Gastroesophageal sphincter (tissue), 4 donors: ENCODE measurements around the gene QRSL1. TPM values are rescaled to one million over a fixed set of nuclear protein-coding genes. Genes with fewer than 3 reads are reported as not detected.

Experiments
- ATAC-seq: fragments of 150-250 bp; one replicate; pipeline ENCODE4 v1.9.1; 2016; ENCODE audit warnings: mild to moderate bottlenecking, moderate library complexity
- H3K27ac ChIP-seq, 4 donors: fragments of 200-600 bp; sonication (generic) in 3 of 4; 1 replicate in 3 of 4; 2 replicates in 1 of 4; pipeline ENCODE4 v1.5.1; 2016 to 2019
- H3K27me3 ChIP-seq: fragments of 200-600 bp; sonication (generic); one replicate; pipeline ENCODE4 v1.5.1; 2019
- H3K36me3 ChIP-seq, 2 donors: fragments of 200-600 bp; sonication (generic); one replicate each; pipeline ENCODE4 v1.5.1; 2019; ENCODE audit warnings: control low read depth in 1 of 2
- H3K4me1 ChIP-seq, 3 donors: fragments of 200-600 bp; sonication (generic); 1 replicate in 2 of 3; 2 replicates in 1 of 3; pipeline ENCODE4 v1.5.1; 2016 to 2019; ENCODE audit warnings: control low read depth in 2 of 3
- H3K4me3 ChIP-seq, 2 donors: fragments of 200-600 bp; sonication (generic); one replicate each; pipeline ENCODE4 v1.5.1; 2019; ENCODE audit warnings: mild to moderate bottlenecking in 1 of 2, moderate library complexity in 1 of 2
- H3K9me3 ChIP-seq, 3 donors: fragments of 200-600 bp; sonication (generic); one replicate each; pipeline ENCODE4 v1.5.1; 2017 to 2019; ENCODE audit warnings: control low read depth in 2 of 3
- EP300 ChIP-seq: sonication (generic); formaldehyde crosslinking; IDR thresholded peaks from one replicate; pipeline ENCODE4 v1.6.1; 2017; ENCODE audit warnings: antibody characterized with exemption, mild to moderate bottlenecking
- POLR2A ChIP-seq, 2 donors: fragments of 450-650 bp; IDR thresholded peaks; one replicate each; pipeline ENCODE4 v1.6.1; 2017; ENCODE audit warnings: antibody characterized with exemption in 2 of 2, mild to moderate bottlenecking in 2 of 2, moderate library complexity in 1 of 2
- POLR2AphosphoS5 ChIP-seq: sonication (generic); formaldehyde crosslinking; IDR thresholded peaks from one replicate; pipeline ENCODE4 v1.6.1; 2017; ENCODE audit warnings: antibody characterized with exemption
- WGBS, 2 donors: methylation state at CpG; one replicate each; pipeline ENCODE4 v1.1.5; 2018; ENCODE audit warnings: low coverage in 1 of 2; 5-methylcytosine and 5-hydroxymethylcytosine counted together
- total RNA-seq, 4 donors: library from RNA; depleted of rRNA; stranded (reverse); fragments of >200 nt; gene quantifications; one replicate each; pipeline ENCODE4 v1.1.0, GENCODE V29; 2016
- TF ChIP-seq, protein P1 (sequence below), 4 experiments: fragments of 200-600 bp in 2 of 4; fragments of 450-650 bp in 2 of 4; sonication (generic) in 1 of 4; IDR thresholded peaks; one replicate each; pipeline ENCODE4 v1.5.1; 2017 to 2019; ENCODE audit warnings: antibody characterized with exemption in 4 of 4, mild to moderate bottlenecking in 2 of 4, moderate library complexity in 2 of 4

The QRSL1 gene
- total RNA-seq, 4 donors from 2014 or later: 7.5 to 10.3 (median 9.5) TPM

GRCh38 chr6:106612671-106613416 lies 16.5 kb upstream of the QRSL1 start:
- Histone ChIP-seq H3K9me3 (no peaks in the 10 kb centered on the region), H3K4me1 (no peaks in the 10 kb centered on the region), H3K27ac (no peak overlapping the region), H3K36me3 (peaks cover 0 to 40% of the 10 kb centered on the region in 2 donors), H3K4me3 (no peak overlapping the region), H3K27me3 (no peaks in the 10 kb centered on the region)
- TF ChIP-seq, protein P1, sequence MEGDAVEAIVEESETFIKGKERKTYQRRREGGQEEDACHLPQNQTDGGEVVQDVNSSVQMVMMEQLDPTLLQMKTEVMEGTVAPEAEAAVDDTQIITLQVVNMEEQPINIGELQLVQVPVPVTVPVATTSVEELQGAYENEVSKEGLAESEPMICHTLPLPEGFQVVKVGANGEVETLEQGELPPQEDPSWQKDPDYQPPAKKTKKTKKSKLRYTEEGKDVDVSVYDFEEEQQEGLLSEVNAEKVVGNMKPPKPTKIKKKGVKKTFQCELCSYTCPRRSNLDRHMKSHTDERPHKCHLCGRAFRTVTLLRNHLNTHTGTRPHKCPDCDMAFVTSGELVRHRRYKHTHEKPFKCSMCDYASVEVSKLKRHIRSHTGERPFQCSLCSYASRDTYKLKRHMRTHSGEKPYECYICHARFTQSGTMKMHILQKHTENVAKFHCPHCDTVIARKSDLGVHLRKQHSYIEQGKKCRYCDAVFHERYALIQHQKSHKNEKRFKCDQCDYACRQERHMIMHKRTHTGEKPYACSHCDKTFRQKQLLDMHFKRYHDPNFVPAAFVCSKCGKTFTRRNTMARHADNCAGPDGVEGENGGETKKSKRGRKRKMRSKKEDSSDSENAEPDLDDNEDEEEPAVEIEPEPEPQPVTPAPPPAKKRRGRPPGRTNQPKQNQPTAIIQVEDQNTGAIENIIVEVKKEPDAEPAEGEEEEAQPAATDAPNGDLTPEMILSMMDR (IDR thresholded peaks at IDR 0.05): no peak
- TF ChIP-seq POLR2A (IDR thresholded peaks at IDR 0.05) (no peak), EP300 (no peak), POLR2AphosphoS5 (no peak)
- WGBS, 2 donors: 91 to 93% methylated on average over 8 of the region's 9 CpGs
- no peak for ATAC-seq

- H3K36me3 ChIP-seq: peaks cover 0 to 43% of the 10 kb centered on the region in 2 donors
- H3K9me3 ChIP-seq: no peaks in the 10 kb centered on the region
- H3K27me3 ChIP-seq: no peaks in the 10 kb centered on the region
- TF ChIP-seq POLR2AphosphoS5 (no peak), EP300 (no peak), POLR2A (IDR thresholded peaks at IDR 0.05) (no peak)
- TF ChIP-seq, protein P1 (IDR thresholded peaks at IDR 0.05): no peak
- H3K4me1 ChIP-seq: no peaks in the 10 kb centered on the region
- ATAC-seq: no peak
- H3K4me3 ChIP-seq: no peak overlapping the region
- WGBS, 2 donors: 80 to 91% methylated on average over 1 of the region's 1 CpG
- H3K27ac ChIP-seq: no peak overlapping the region
Measured at GRCh38 chr6:106613590-106613989, 15.8 kb upstream of the QRSL1 start.

GRCh38 chr6:106614166-106614565 lies 15.2 kb upstream of the QRSL1 start:
- Histone ChIP-seq H3K27me3 (no peaks in the 10 kb centered on the region), H3K36me3 (peaks cover 0 to 49% of the 10 kb centered on the region in 2 donors), H3K9me3 (no peaks in the 10 kb centered on the region), H3K4me1 (no peaks in the 10 kb centered on the region), H3K27ac (no peak overlapping the region), H3K4me3 (no peak overlapping the region)
- WGBS, 2 donors: 45 to 75% methylated on average over 1 of the region's 1 CpG
- TF ChIP-seq POLR2A (IDR thresholded peaks at IDR 0.05): no peak
- no peak for TF ChIP-seq POLR2AphosphoS5
- ATAC-seq: no peak

GRCh38 chr6:106614592-106615257 lies 14.7 kb upstream of the QRSL1 start:
- TF ChIP-seq EP300 (no peak), POLR2A (IDR thresholded peaks at IDR 0.05) (no peak), POLR2AphosphoS5 (no peak)
- TF ChIP-seq, protein P1 (IDR thresholded peaks at IDR 0.05): no peak
- no peaks in the 10 kb centered on the region for H3K27me3 ChIP-seq
- H3K4me1 ChIP-seq: no peaks in the 10 kb centered on the region
- 69 to 81% methylated on average over 3 of the region's 3 CpGs for WGBS, 2 donors
- no peak for ATAC-seq
- H3K4me3 ChIP-seq: no peak overlapping the region
- peaks cover 0 to 49% of the 10 kb centered on the region in 2 donors for H3K36me3 ChIP-seq
- no peak overlapping the region for H3K27ac ChIP-seq
- H3K9me3 ChIP-seq: no peaks in the 10 kb centered on the region

- TF ChIP-seq POLR2A (IDR thresholded peaks at IDR 0.05) (no peak), EP300 (no peak), POLR2AphosphoS5 (no peak)
- TF ChIP-seq, protein P1 (IDR thresholded peaks at IDR 0.05): no peak
- no peak overlapping the region for H3K27ac ChIP-seq
- no peak for ATAC-seq
- H3K4me1 ChIP-seq: no peaks in the 10 kb centered on the region
- peaks cover 0 to 49% of the 10 kb centered on the region in 2 donors for H3K36me3 ChIP-seq
- H3K4me3 ChIP-seq: no peak overlapping the region
- no peaks in the 10 kb centered on the region for H3K27me3 ChIP-seq
- H3K9me3 ChIP-seq: no peaks in the 10 kb centered on the region
Measured at GRCh38 chr6:106617302-106617701, 12.1 kb upstream of the QRSL1 start.
